ENCODE measurements around the gene PNISR. TPM values are rescaled to one million over a fixed set of nuclear protein-coding genes. Genes with fewer than 3 reads are reported as not detected.

Gene PNISR
- total RNA-seq, 1 donor from 2014 or later, result 214 TPM

DNA sequence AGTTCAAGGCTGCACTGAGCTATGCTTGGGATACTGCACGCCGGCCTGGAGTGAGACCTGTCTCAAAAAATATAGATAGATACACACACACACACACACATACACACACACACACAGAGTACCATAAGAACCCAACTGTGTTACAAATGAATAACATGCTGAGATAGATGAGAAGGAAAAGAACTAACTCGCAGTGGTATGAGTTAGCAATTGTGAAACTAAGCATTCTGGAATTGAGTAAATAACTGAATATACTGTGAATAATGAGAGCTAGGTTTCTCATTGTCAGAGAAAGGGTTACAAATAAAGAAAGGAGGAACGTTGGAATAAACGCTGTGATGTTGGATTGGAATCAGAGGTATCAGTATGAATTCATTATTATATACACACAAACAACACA lies 61.1 kb downstream of the PNISR start:
- ATAC-seq (ENCODE audit: low read depth) (no peak), DNase-seq (no peak)
- no peak overlapping the region for H3K4me3 Mint-ChIP-seq
- POLR2A ChIA-PET, result no interaction called here
- H3K27me3 Mint-ChIP-seq, result peaks cover 20% of the 10 kb centered on the region
- H3K27ac Mint-ChIP-seq, result no peak overlapping the region
- H3K36me3 Mint-ChIP-seq (ENCODE audit: low read depth), result no peaks in the 10 kb centered on the region
- no peak for TF ChIP-seq CTCF (IDR thresholded peaks at IDR 0.05)
- CTCF ChIA-PET, result no interaction called here
- no peaks in the 10 kb centered on the region for H3K9me3 Mint-ChIP-seq
- intact Hi-C loops (cut with micrococcal nuclease), result no loop called here
- H3K4me1 Mint-ChIP-seq, result no peaks in the 10 kb centered on the region

- peaks cover 22% of the 10 kb centered on the region for H3K27me3 Mint-ChIP-seq
- H3K4me1 Mint-ChIP-seq, result no peaks in the 10 kb centered on the region
- TF ChIP-seq CTCF (IDR thresholded peaks at IDR 0.05), result no peak
- ATAC-seq (ENCODE audit: low read depth), result no peak
- H3K36me3 Mint-ChIP-seq (ENCODE audit: low read depth), result no peaks in the 10 kb centered on the region
- ChIA-PET POLR2A (no interaction called here), CTCF (no interaction called here)
- intact Hi-C loops (cut with micrococcal nuclease), result no loop called here
- no peak for DNase-seq
- no peak overlapping the region for H3K27ac Mint-ChIP-seq
- no peaks in the 10 kb centered on the region for H3K9me3 Mint-ChIP-seq
- no peak overlapping the region for H3K4me3 Mint-ChIP-seq
These were observed 62.3 kb downstream of the PNISR start for GRCh38 chr6:99362678-99363268.

- intact Hi-C loops (cut with micrococcal nuclease), result no loop called here
- no peak overlapping the region for H3K27ac Mint-ChIP-seq
- H3K36me3 Mint-ChIP-seq (ENCODE audit: low read depth), result no peaks in the 10 kb centered on the region
- ATAC-seq (ENCODE audit: low read depth) (no peak), DNase-seq (no peak)
- ChIA-PET POLR2A (no interaction called here), CTCF (no interaction called here)
- H3K9me3 Mint-ChIP-seq, result no peaks in the 10 kb centered on the region
- peaks cover 44% of the 10 kb centered on the region for H3K27me3 Mint-ChIP-seq
- H3K4me3 Mint-ChIP-seq, result no peak overlapping the region
- TF ChIP-seq CTCF (IDR thresholded peaks at IDR 0.05), result no peak
- no peaks in the 10 kb centered on the region for H3K4me1 Mint-ChIP-seq
These were observed 65.3 kb downstream of the PNISR start for GRCh38 chr6:99359800-99360199.

DNA sequence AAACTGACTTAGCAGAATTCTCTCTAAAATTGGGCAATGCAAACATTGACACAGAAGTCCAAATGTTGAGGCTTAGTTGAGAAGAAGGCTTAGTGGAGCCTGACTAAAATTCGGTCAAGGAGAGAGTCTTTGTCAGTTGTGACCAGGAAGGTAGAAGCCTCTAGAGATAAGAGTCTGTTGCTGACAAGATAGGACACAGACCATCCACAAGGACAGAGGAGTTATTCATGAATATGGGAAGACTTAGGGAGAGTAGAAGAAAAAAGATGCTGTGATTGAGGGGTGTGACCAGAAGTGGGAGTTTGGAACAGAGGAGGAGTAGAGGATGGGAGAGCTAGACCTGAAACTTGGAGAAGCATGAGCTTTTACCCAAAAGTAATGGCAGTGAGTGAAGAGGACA lies 68.5 kb downstream of the PNISR start:
- H3K36me3 Mint-ChIP-seq (ENCODE audit: low read depth), result no peaks in the 10 kb centered on the region
- no peaks in the 10 kb centered on the region for H3K9me3 Mint-ChIP-seq
- intact Hi-C loops (cut with micrococcal nuclease), result no loop called here
- no peak overlapping the region for H3K4me3 Mint-ChIP-seq
- DNase-seq (no peak), ATAC-seq (ENCODE audit: low read depth) (no peak)
- H3K4me1 Mint-ChIP-seq, result no peaks in the 10 kb centered on the region
- peaks cover 59% of the 10 kb centered on the region for H3K27me3 Mint-ChIP-seq
- CTCF ChIA-PET, result no interaction called here
- no peak overlapping the region for H3K27ac Mint-ChIP-seq
- POLR2A ChIA-PET, result no interaction called here
- no peak for TF ChIP-seq CTCF (IDR thresholded peaks at IDR 0.05)

GRCh38 chr6:99354983-99355382 lies 70.1 kb downstream of the PNISR start:
- H3K4me3 Mint-ChIP-seq, result no peak overlapping the region
- no peak for DNase-seq
- ATAC-seq (ENCODE audit: low read depth), result no peak
- ChIA-PET POLR2A (no interaction called here), CTCF (no interaction called here)
- H3K9me3 Mint-ChIP-seq, result no peaks in the 10 kb centered on the region
- H3K27me3 Mint-ChIP-seq, result peaks cover 57% of the 10 kb centered on the region
- no peaks in the 10 kb centered on the region for H3K36me3 Mint-ChIP-seq (ENCODE audit: low read depth)
- H3K4me1 Mint-ChIP-seq, result peaks cover 4% of the 10 kb centered on the region
- TF ChIP-seq CTCF (IDR thresholded peaks at IDR 0.05), result no peak
- intact Hi-C loops (cut with micrococcal nuclease), result no loop called here
- no peak overlapping the region for H3K27ac Mint-ChIP-seq
